DMS 273 treated with DMSO at 0.1 percent for 48 hours (cell line): ENCODE results near the gene HDAC9.
"Not testable (repeated sequence)": the region's sequence is repeated elsewhere in the genome, so short reads cannot be mapped to it uniquely, and the experiment has no call there.

Experiments used
- DNase-seq: peaks from one replicate; lab custom pipeline; 2025; lab: John Stamatoyannopoulos, UW

Gene HDAC9

GRCh38 chr7:18727115-18727870 lies 231.7 kb downstream of the HDAC9 start:
- DNase-seq: no peak

GRCh38 chr7:18736012-18736411 lies 240.5 kb downstream of the HDAC9 start:
- DNase-seq: not testable (repeated sequence)

- no peak for DNase-seq
Measured at GRCh38 chr7:18740579-18740988, 245.0 kb downstream of the HDAC9 start.

- DNase-seq: no peak
Measured at GRCh38 chr7:18753972-18754610, 258.5 kb downstream of the HDAC9 start.

- no peak for DNase-seq
Measured at GRCh38 chr7:18754766-18755165, 259.2 kb downstream of the HDAC9 start.

- no peak for DNase-seq
Measured at GRCh38 chr7:18755793-18756192, 260.2 kb downstream of the HDAC9 start.

- no peak for DNase-seq
Measured at GRCh38 chr7:18756378-18757050, 261.0 kb downstream of the HDAC9 start.

GRCh38 chr7:18760046-18760445 lies 264.5 kb downstream of the HDAC9 start:
- DNase-seq: no peak

- DNase-seq: no peak
Measured at GRCh38 chr7:18760631-18761445, 265.3 kb downstream of the HDAC9 start.

- no peak for DNase-seq
Measured at GRCh38 chr7:18762189-18762588, 266.6 kb downstream of the HDAC9 start.

GRCh38 chr7:18768256-18768655 lies 272.7 kb downstream of the HDAC9 start:
- DNase-seq: no peak

GRCh38 chr7:18770154-18770811 lies 274.7 kb downstream of the HDAC9 start:
- DNase-seq: no peak

GRCh38 chr7:18770822-18771221 lies 275.3 kb downstream of the HDAC9 start:
- no peak for DNase-seq

- DNase-seq: no peak
Measured at GRCh38 chr7:18771834-18772566, 276.5 kb downstream of the HDAC9 start.

- no peak for DNase-seq
Measured at GRCh38 chr7:18772567-18772965, 277.0 kb downstream of the HDAC9 start.

GRCh38 chr7:18777314-18777713 lies 281.8 kb downstream of the HDAC9 start:
- no peak for DNase-seq

- DNase-seq: no peak
Measured at GRCh38 chr7:18778594-18778993, 283.0 kb downstream of the HDAC9 start.

- no peak for DNase-seq
Measured at GRCh38 chr7:18780266-18780665, 284.7 kb downstream of the HDAC9 start.

- DNase-seq: no peak
Measured at GRCh38 chr7:18780938-18781337, 285.4 kb downstream of the HDAC9 start.

GRCh38 chr7:18786196-18786727 lies 290.7 kb downstream of the HDAC9 start:
- DNase-seq: no peak

GRCh38 chr7:18786796-18787195 lies 291.2 kb downstream of the HDAC9 start:
- DNase-seq: no peak
